Fibroblast of skin of right quadriceps (primary cell): Measurements from ENCODE around the gene SRGAP3.

Experiments
- DNase-seq: peaks from one replicate; pipeline ENCODE4 v3.0.0-alpha.2; 2013

SRGAP3 gene

DNA sequence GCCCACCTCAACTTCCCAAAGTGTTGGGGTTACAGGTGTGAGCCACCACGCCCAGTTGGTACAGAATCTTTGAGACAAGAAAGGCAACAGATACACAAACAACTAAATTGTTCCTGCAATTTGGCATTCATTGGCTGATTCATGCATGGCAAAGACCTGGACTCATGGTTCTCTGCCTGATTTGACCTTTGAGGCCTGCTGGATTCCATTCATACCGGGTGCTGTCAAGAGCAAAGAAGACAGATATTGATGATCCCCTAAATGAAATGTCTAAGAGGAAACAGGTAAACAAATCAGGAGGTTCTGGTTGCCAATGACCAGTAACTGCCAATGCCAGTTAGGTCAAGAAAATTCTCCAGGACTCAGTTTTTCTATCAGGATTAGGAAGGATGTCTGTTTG lies 242.2 kb downstream of the SRGAP3 start:
- no peak for DNase-seq

DNA sequence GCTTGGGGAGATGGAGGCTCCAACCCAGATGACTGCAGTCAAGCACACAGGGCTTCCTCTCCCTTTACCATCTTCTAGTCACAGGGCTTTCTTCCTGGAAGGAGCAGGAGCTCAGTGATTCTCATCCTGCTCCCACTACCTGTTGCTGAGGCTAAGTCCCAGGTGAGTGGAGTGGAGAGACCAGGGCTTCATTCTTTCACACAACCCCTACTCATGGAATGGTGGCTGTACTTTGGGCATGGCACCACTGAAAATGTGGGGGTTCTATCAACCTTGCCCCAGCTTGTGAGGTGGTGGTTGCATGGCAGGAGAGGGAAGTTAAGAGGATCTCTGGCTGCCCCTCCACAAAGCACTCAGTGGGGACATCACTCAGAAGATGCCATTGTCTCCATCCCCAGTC lies 249.4 kb downstream of the SRGAP3 start:
- DNase-seq = no peak

DNA sequence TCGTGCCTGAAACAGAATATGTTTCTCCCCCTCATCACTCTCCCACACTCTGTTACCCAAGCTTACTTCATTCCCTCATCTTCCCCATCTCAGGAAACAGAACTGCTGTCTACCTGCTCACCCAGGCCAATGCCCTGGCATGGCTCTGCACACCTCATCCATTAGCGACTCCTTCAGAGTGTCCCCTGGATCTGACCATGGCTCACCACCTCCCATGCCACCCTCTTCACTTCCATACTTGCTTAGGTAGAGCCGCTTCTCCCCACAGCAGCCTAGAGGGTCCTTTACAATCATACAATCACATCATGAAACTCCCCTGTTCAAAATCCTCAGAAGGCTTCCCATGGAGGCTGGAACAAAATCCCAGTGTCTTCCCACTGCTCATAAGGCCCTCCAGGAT lies 252.3 kb downstream of the SRGAP3 start:
- no peak for DNase-seq

- peak; percentile 52 for DNase-seq
Observed at GRCh38 chr3:8996681-8997121, 252.7 kb downstream of the SRGAP3 start.

- no peak for DNase-seq
Observed at GRCh38 chr3:8996216-8996615, 253.2 kb downstream of the SRGAP3 start.

GRCh38 chr3:8994226-8994625 lies 255.2 kb downstream of the SRGAP3 start:
- DNase-seq = no peak

DNA sequence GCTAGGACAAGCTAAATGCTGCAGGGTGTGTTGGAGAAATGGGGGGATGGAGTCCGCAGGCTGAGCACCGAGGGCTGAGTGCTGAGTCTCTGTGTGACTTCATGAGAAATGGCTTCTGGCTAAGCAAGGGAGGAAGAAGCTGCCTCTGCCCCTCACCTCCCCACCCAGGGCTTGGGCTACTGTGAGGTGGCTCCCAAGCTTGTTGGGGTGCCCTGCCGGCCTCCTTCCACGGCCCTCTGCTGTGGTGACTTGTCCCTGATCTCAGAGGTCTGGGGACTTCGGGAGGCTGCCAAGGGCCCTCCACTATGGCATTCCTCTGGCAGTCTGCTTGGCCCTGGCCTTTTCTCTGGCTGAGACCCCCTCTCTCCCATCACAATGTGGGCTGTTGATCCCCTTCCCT lies 256.1 kb downstream of the SRGAP3 start:
- DNase-seq = no peak

GRCh38 chr3:8992854-8993253 lies 256.6 kb downstream of the SRGAP3 start:
- DNase-seq = no peak

DNA sequence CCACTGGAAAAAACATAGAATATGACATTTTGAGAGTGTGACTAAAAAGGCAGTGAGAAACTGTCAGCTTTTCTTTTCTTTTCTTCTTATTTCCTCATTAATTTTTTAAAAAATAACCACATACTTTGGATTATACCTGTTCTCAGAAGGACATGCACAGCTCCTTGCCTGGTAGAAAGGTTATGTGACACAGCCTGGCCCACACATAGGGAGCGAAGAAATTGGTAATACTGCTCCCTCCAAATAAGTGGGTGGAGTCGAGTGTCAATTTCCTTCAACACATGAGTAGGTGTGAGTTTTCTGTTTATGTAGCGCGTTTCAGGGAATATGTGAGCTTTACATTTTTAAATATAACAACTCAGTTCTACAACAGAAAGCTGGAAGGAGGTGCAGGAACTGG lies 257.2 kb downstream of the SRGAP3 start:
- no peak for DNase-seq

- DNase-seq = peak; percentile 94
Observed at GRCh38 chr3:8990266-8991215, 258.9 kb downstream of the SRGAP3 start.

GRCh38 chr3:8988791-8989558 lies 260.5 kb downstream of the SRGAP3 start:
- DNase-seq = peak; percentile 54

DNA sequence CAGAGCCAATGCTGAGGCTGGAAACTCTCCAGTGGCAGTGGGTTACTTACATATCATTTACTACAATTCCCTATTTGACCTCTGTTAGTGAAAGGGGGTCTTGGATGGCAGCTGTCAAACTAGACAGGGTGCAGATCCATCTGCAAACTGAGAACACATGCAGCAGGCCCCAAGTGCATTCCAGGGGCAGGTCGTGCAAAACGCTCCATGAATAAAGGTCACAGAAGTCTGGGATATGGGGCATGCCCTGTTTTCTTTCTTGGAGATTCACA lies 261.1 kb downstream of the SRGAP3 start:
- DNase-seq = no peak

DNA sequence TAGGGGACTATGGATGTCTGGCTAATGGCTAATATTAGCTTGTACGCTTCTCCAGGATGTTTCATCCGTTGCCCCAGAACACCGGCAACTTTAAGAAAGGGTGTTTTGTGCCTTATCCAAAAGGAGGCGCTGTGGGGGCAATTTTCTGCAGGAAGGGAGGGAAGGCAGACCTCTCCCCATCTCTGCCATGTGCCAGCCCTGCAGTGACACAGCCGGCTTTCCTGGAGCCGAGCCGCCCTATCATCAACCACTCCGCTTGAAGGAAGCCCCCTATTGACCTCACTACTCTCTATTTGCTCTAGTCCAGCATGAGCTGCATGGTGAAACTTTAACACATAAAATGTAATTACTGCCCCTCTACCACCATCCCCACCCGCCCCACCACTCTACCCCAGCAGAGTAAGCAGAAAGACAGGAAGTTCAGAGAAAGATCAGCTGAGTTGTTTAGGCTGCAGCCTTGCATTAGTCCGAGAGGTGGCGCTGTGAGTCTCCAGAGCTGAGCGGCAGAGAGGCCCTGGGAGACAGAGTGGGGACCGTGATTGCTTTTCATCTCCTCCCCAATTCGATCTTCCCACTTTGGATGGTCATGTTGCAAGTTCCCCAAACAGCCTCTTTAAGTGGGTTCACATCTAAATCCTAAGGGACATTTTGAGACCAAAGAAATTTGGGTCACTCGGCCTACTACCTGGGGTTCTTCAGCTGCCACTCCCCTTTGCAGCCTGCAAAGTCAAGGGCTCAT lies 261.6 kb downstream of the SRGAP3 start:
- peak; percentile 63 for DNase-seq

DNA sequence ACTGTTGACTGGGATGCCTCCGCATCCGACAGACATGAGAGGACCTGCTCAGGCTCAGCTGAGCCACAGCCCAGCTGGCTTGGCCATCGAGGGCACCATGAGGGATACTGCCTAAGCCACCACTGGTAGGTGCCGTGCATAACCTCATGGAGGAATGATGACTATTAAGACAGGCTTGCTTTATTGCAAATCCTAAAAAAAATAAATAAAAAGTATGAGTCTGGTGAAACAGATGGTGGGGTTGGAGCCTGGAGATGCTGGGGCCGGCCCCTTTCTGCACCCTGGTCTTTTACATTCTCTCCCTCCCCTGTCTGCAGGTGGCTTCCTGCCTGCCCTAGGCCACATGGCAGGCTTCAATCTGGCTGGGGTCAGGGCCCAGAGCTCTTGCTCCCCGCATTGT lies 262.2 kb downstream of the SRGAP3 start:
- no peak for DNase-seq

DNA sequence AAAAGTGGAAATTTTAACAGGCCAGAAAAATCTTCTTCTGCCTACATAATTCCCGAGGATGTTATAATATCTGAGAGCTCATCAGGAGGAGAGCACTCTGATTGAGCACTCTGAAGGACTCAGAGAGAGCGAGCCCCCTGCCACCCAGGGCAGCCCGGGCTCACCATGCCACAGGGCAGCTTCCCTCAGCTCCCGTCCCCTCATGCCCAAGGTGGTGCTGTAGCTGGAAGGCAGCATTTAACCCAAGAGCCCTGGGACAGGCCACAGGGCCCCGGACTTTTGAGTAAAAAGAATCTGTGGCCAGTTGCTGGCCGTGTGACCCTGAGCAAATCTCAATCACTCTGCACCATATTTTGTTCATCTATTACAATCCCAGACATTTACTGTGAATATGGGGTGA lies 262.7 kb downstream of the SRGAP3 start:
- DNase-seq = no peak

DNA sequence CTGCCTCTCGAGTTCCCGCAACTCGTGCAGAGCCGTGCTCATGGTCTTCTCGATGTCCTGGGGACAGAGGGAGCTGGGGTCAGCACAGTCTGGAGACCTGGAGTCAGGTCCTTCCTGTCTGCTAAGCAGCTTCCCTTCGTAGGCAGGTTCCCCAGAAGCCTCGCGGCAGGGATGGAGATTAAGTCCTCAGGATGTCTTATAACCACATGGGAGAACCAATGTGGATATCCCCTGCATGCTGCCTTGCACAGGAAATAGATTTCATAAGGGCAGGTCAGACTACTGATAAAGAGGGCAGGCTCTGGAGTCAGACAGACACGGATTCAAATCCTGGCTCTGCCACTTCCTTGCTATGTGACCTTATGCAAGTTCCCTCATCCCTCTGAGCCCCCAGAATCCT lies 263.6 kb downstream of the SRGAP3 start:
- DNase-seq = no peak

DNA sequence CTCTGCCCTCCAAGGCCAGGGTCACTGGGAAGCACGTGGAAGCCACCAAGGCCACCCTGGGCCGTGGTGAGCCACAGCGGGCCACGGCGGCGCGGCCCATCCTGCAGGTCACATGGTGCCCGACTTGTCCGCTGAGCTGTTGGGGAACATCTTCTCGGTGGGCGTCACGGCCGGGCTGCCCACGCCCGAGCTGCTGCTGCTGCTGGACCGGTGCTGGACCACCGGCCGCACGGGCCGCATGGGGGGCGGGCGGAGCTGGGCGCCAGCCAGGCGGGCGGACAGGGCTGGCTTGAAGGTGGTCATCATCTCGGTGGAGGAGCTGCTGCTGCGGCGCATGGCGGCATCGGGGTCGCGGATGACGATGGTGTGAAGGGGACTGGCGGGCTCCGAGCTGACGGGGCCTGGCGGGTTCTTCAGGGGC lies 264.0 kb downstream of the SRGAP3 start:
- no peak for DNase-seq

DNA sequence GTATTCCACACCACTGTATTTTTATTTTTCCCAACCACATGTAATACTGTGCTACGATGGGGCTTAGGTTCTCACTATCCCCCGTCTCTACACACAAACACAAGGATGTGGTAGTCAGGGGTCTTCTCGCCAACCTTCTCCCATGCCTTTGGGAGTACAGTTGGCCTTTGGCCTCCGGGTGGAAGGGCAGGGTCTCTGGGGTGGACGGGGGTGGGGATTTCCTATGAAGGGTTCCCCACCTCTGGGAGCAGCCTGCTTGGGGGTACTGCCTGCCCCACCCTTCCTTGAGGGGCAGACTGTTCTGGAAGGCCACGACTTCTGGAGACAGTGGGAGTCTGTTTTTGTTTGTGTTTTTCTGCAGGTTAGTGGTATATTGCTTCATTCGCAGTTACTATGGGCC lies 264.9 kb downstream of the SRGAP3 start:
- no peak for DNase-seq

DNA sequence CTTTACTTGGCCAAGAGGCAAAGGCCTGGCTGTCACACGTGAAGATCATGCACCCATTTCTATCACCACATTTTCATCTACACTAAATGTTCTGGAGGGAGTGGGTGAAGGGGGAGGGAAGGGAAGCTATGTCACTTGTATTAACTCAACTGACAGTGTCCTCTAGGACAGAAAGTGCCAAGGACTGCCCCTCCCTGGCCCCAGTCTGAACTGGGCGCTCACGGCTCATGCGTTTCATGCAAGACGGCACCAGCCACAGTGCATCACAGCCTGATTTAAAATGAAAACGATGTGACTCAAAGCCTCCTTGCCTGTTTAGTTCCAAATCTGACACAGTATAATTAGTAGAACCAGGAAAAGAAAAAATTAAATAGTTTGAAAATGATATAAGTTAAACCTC lies 265.4 kb downstream of the SRGAP3 start:
- DNase-seq = no peak

- DNase-seq = no peak
Observed at GRCh38 chr3:8983591-8983990, 265.9 kb downstream of the SRGAP3 start.

- DNase-seq = no peak
Observed at GRCh38 chr3:8983026-8983425, 266.4 kb downstream of the SRGAP3 start.

DNA sequence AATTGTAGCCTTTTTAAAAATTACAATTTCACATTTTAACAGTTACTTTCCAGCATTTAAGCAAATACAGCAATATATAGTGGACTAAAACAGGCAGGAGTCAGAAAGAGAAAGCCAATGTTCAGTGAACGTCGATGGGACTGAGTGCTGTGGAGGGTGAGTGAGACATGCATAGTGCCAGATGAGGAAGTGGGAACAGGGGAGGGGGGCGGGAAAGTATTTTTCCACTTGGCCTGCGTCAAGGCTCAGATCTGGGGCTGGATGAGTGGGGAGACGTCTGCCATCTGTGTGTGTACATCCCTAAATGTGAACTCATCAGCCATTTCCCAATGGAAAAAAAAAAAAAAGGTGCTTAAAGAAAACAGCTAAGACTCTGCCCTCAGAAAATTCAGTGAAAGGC lies 266.9 kb downstream of the SRGAP3 start:
- DNase-seq = peak; percentile 65

DNA sequence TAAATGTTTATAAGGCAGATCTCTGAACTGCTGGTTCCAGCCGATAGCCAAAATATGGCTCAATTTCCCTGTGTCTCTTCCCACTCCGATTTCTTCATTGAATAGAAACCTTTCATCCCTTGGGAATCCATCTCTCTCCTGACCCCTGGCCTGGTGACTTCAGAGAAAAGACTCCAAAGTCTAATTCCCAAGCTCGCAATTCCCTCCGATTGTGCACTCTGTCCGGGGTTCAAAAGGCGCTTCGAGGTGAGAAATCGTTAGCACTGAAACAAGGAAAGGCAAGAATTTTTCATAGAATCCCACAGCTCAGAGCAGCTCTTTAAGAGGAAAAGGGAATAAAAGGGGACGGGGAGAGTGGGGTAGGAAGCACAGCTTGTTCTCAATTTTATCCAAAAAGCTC lies 267.7 kb downstream of the SRGAP3 start:
- no peak for DNase-seq

- DNase-seq = no peak
Observed at GRCh38 chr3:8981296-8981695, 268.1 kb downstream of the SRGAP3 start.
